WTC11 (cell line): ENCODE data around the gene NUP98. TPM values are rescaled to one million over a fixed set of nuclear protein-coding genes. Genes with fewer than 3 reads are reported as not detected.
"Not testable (repeated sequence)": the region's sequence is repeated elsewhere in the genome, so short reads cannot be mapped to it uniquely, and the experiment has no call there.

Source experiments
- ATAC-seq: fragments of 200-7000 bp; cut with Tn5 transposase; 2 replicates; pipeline ENCODE4 v1.10.0; 2021; ENCODE audit warnings: mild to moderate bottlenecking, moderate library complexity
- CTCF ChIA-PET: fragments of 300-600 bp; sonication (Branson Sonifier 250); formaldehyde crosslinking; loops from one replicate; lab custom pipeline; 2021; ENCODE audit warnings: antibody characterized with exemption; lab: Charles Lee
- POLR2A ChIA-PET: fragments of 350-600 bp; sonication (Branson Sonifier 250); formaldehyde crosslinking; loops from one replicate; lab custom pipeline; 2021; ENCODE audit warnings: antibody characterized with exemption; lab: Charles Lee
- DNase-seq: peaks from one replicate; pipeline ENCODE4 v3.0.0; 2021; ENCODE audit warnings: low spot score
- H3K27ac Mint-ChIP-seq: 2 replicates; pipeline ENCODE4 v1.8.0; 2021; ENCODE audit warnings: mixed read lengths
- H3K27me3 Mint-ChIP-seq: 2 replicates; pipeline ENCODE4 v1.8.0; 2021; ENCODE audit warnings: low read depth, mild to moderate bottlenecking, moderate library complexity, mixed read lengths
- H3K36me3 Mint-ChIP-seq: 2 replicates; pipeline ENCODE4 v1.8.0; 2021; ENCODE audit warnings: mixed read lengths
- H3K4me1 Mint-ChIP-seq: 2 replicates; pipeline ENCODE4 v1.8.0; 2022; ENCODE audit warnings: mixed read lengths
- H3K4me3 Mint-ChIP-seq: 2 replicates; pipeline ENCODE4 v1.8.0; 2021; ENCODE audit warnings: mild to moderate bottlenecking, moderate library complexity, mixed read lengths
- H3K9me3 Mint-ChIP-seq: 2 replicates; pipeline ENCODE4 v1.8.0; 2021; ENCODE audit warnings: mixed read lengths
- AFF4 ChIP-seq: sonication (generic); formaldehyde crosslinking; IDR thresholded peaks from 2 replicates; pipeline ENCODE4 v1.8.1; 2023; ENCODE audit warnings: mild to moderate bottlenecking, missing genetic modification reagents, borderline replicate concordance
- ATF3 ChIP-seq: sonication (generic); formaldehyde crosslinking; conservative IDR thresholded peaks from 2 replicates; pipeline ENCODE4 v1.8.1; 2022; ENCODE audit warnings: mild to moderate bottlenecking, missing genetic modification reagents
- FOXJ3 ChIP-seq: sonication (generic); formaldehyde crosslinking; IDR thresholded peaks from 2 replicates; pipeline ENCODE4 v1.9.0; 2021; ENCODE audit warnings: missing genetic modification reagents, mild to moderate bottlenecking, borderline replicate concordance
- IRF2 ChIP-seq: sonication (generic); formaldehyde crosslinking; IDR thresholded peaks from 2 replicates; pipeline ENCODE4 v1.8.0; 2022; ENCODE audit warnings: low read depth, missing genetic modification reagents, borderline replicate concordance
- KAT7 ChIP-seq: sonication (generic); formaldehyde crosslinking; IDR thresholded peaks from 2 replicates; pipeline ENCODE4 v1.8.1; 2023; ENCODE audit warnings: missing genetic modification reagents, mild to moderate bottlenecking, borderline replicate concordance
- NFATC4 ChIP-seq: fragments of 250-450 bp; sonication (Bioruptor Pico); IDR thresholded peaks from 2 replicates; pipeline ENCODE4 v1.9.0; 2021; ENCODE audit warnings: mild to moderate bottlenecking
- NR1H2 ChIP-seq: sonication (generic); formaldehyde crosslinking; IDR thresholded peaks from 2 replicates; pipeline ENCODE4 v1.9.0; 2021; ENCODE audit warnings: mild to moderate bottlenecking, moderate library complexity, missing genetic modification reagents
- SMAD4 ChIP-seq: sonication (generic); formaldehyde crosslinking; IDR thresholded peaks from 2 replicates; pipeline ENCODE4 v1.8.0; 2022; ENCODE audit warnings: mild to moderate bottlenecking, missing genetic modification reagents
- SOX15 ChIP-seq: fragments of 250-450 bp; sonication (Bioruptor Pico); IDR thresholded peaks from 2 replicates; pipeline ENCODE4 v1.9.0; 2021; ENCODE audit warnings: mild to moderate bottlenecking
- SP1 ChIP-seq: sonication (generic); formaldehyde crosslinking; conservative IDR thresholded peaks from 2 replicates; pipeline ENCODE4 v1.8.1; 2022; ENCODE audit warnings: missing genetic modification reagents
- TEAD4 ChIP-seq: sonication (generic); formaldehyde crosslinking; IDR thresholded peaks from 2 replicates; pipeline ENCODE4 v1.8.0; 2022; ENCODE audit warnings: mild to moderate bottlenecking, missing genetic modification reagents
- ZBTB21 ChIP-seq: sonication (generic); formaldehyde crosslinking; IDR thresholded peaks from 2 replicates; pipeline ENCODE4 v1.8.1; 2023; ENCODE audit warnings: mild to moderate bottlenecking, missing genetic modification reagents, borderline replicate concordance
- ZMAT4 ChIP-seq: fragments of 250-450 bp; sonication (Bioruptor Pico); IDR thresholded peaks from 2 replicates; pipeline ENCODE4 v1.9.0; 2021; ENCODE audit warnings: mild to moderate bottlenecking
- ZNF219 ChIP-seq: sonication (generic); formaldehyde crosslinking; IDR thresholded peaks from 2 replicates; pipeline ENCODE4 v1.8.0; 2023; ENCODE audit warnings: missing genetic modification reagents, mild to moderate bottlenecking, borderline replicate concordance
- ZNF232 ChIP-seq: sonication (generic); formaldehyde crosslinking; IDR thresholded peaks from 2 replicates; pipeline ENCODE4 v1.8.0; 2022; ENCODE audit warnings: mild to moderate bottlenecking, missing genetic modification reagents
- ZNF263 ChIP-seq: sonication (generic); formaldehyde crosslinking; IDR thresholded peaks from 2 replicates; pipeline ENCODE4 v1.8.1; 2022; ENCODE audit warnings: low read depth, mild to moderate bottlenecking, moderate library complexity, missing genetic modification reagents
- ZNF423 ChIP-seq: fragments of 250-450 bp; sonication (Bioruptor Pico); IDR thresholded peaks from 2 replicates; pipeline ENCODE4 v2.1.2; 2022; ENCODE audit warnings: mild to moderate bottlenecking, moderate library complexity
- ZNF512 ChIP-seq: sonication (generic); formaldehyde crosslinking; IDR thresholded peaks from 2 replicates; pipeline ENCODE4 v1.8.1; 2022; ENCODE audit warnings: missing genetic modification reagents, borderline replicate concordance
- ZNF671 ChIP-seq: fragments of 250-450 bp; sonication (Bioruptor Pico); IDR thresholded peaks from 2 replicates; pipeline ENCODE4 v1.8.0; 2021; ENCODE audit warnings: mild to moderate bottlenecking
- total RNA-seq: library from RNA; stranded (reverse); gene quantifications from 3 replicates; pipeline ENCODE4 v1.2.3, GENCODE V29; 2021

The NUP98 gene
- total RNA-seq, 1 experiment from 2014 or later, result 81.4 TPM

GRCh38 chr11:3796002-3796311, 1.4 kb downstream of the NUP98 start:
- ChIA-PET POLR2A (interaction anchor here (0.6 kb wide), 1 partner anchor 12 kb away, joined by 3 read pairs; no protein-coding TSS in a partner anchor), CTCF (interaction anchor here (1.2 to 4.7 kb wide), 2 partner anchors 12 to 97 kb away, joined by 3 to 52 read pairs; partner anchors contain the start of gene PGAP2)
- DNase-seq, result no peak
- H3K4me3 Mint-ChIP-seq, result peak overlapping the region; percentile 83
- peaks cover 17% of the 10 kb centered on the region for H3K4me1 Mint-ChIP-seq
- H3K27me3 Mint-ChIP-seq, result no peaks in the 10 kb centered on the region
- ATAC-seq, result no peak
- no peaks in the 10 kb centered on the region for H3K9me3 Mint-ChIP-seq
- peak overlapping the region; percentile 24 for H3K27ac Mint-ChIP-seq
- H3K36me3 Mint-ChIP-seq, result peaks cover 29% of the 10 kb centered on the region
- TF ChIP-seq ZNF263 (CRISPR knock-in tag), result no peak
- TF ChIP-seq ZNF232 (CRISPR knock-in tag), result no peak
- no peak for TF ChIP-seq NFATC4 (CRISPR knock-in tag)
- no peak for TF ChIP-seq AFF4 (CRISPR knock-in tag)
- TF ChIP-seq NR1H2 (CRISPR knock-in tag), result no peak
- no peak for TF ChIP-seq FOXJ3 (CRISPR knock-in tag)
- TF ChIP-seq ZNF219 (CRISPR knock-in tag), result no peak
- TF ChIP-seq SOX15 (CRISPR knock-in tag), result no peak
- TF ChIP-seq ZNF423 (CRISPR knock-in tag), result no peak
- TF ChIP-seq IRF2, result no peak
- no peak for TF ChIP-seq SP1 (CRISPR knock-in tag)
- TF ChIP-seq TEAD4 (CRISPR knock-in tag), result no peak
- TF ChIP-seq ATF3, result no peak
- TF ChIP-seq SMAD4, result no peak
- TF ChIP-seq ZBTB21 (CRISPR knock-in tag), result no peak
- TF ChIP-seq ZNF671, result no peak
- TF ChIP-seq ZNF512 (CRISPR knock-in tag), result no peak
- TF ChIP-seq KAT7, result no peak

GRCh38 chr11:3795131-3796001, 2.0 kb downstream of the NUP98 start:
- peaks cover 29% of the 10 kb centered on the region for H3K36me3 Mint-ChIP-seq
- TF ChIP-seq ZMAT4 (CRISPR knock-in tag) (no peak), FOXJ3 (CRISPR knock-in tag) (no peak)
- no peak for ATAC-seq
- peak overlapping the region; percentile 45; the same call in 1 of the 2 replicates for H3K27ac Mint-ChIP-seq
- DNase-seq, result no peak
- POLR2A ChIA-PET, result interaction anchor here (0.6 kb wide), 1 partner anchor 12 kb away, joined by 3 read pairs; no protein-coding TSS in a partner anchor
- H3K9me3 Mint-ChIP-seq, result no peaks in the 10 kb centered on the region
- no peaks in the 10 kb centered on the region for H3K27me3 Mint-ChIP-seq
- peak overlapping the region; percentile 83 for H3K4me3 Mint-ChIP-seq
- CTCF ChIA-PET, result interaction anchor here (1.2 to 4.7 kb wide), 2 partner anchors 13 to 97 kb away, joined by 3 to 52 read pairs; partner anchors contain the start of gene PGAP2
- H3K4me1 Mint-ChIP-seq, result peaks cover 20% of the 10 kb centered on the region

GRCh38 chr11:3794387-3794786, 3.0 kb downstream of the NUP98 start:
- H3K4me3 Mint-ChIP-seq, DNase-seq, POLR2A ChIA-PET, H3K27me3 Mint-ChIP-seq, H3K9me3 Mint-ChIP-seq, ATAC-seq: not testable (repeated sequence)
- Mint-ChIP-seq H3K4me1 (peaks cover 20% of the 10 kb centered on the region), H3K27ac (0 out of 2 replicates have a peak overlapping the region, but pooled peaks have one; percentile 32), H3K36me3 (peaks cover 29% of the 10 kb centered on the region)
- CTCF ChIA-PET, result interaction anchor here (1.3 kb wide), 1 partner anchor 14 kb away, joined by 4 read pairs; the partner anchor contains the start of gene PGAP2
